ENCODE data around the gene GJD3. TPM values are rescaled to one million over a fixed set of nuclear protein-coding genes. Genes with fewer than 3 reads are reported as not detected.

Gene GJD3
- total RNA-seq, 1 experiment from 2014 or later, result not detected

GRCh38 chr17:40335620-40336019, 28.9 kb downstream of the GJD3 start:
- CTCF ChIA-PET, result no interaction called here
- Histone ChIP-seq H4K20me1 (ENCODE audit: insufficient read depth) (peaks cover 6% of the 10 kb centered on the region; the same call in 1 of the 2 replicates), H2AFZ (no peak overlapping the region), H3K36me3 (ENCODE audit: low read depth) (no peaks in the 10 kb centered on the region), H3K4me2 (peak overlapping the region; percentile 17; the same call in 1 of the 2 replicates), H3F3A (ENCODE audit: insufficient read depth, low read depth) (peaks cover 16% of the 10 kb centered on the region), H3K4me1 (replicated peaks; ENCODE audit: insufficient read depth) (peaks cover 38% of the 10 kb centered on the region), H3K27me3 (ENCODE audit: insufficient read depth, low read depth) (no peaks in the 10 kb centered on the region), H3K27ac (no peak overlapping the region), H3K9me3 (ENCODE audit: insufficient read depth, low read depth) (no peaks in the 10 kb centered on the region), H3K9me2 (ENCODE audit: insufficient read depth) (no peaks in the 10 kb centered on the region), H3K4me3 (no peak overlapping the region), H3K79me2 (ENCODE audit: low read depth) (peaks cover 42% of the 10 kb centered on the region; the same call in 1 of the 2 replicates)
- BruUV-seq (replicated peaks), result no TSS peak
- DNase-seq, result no peak
- TF ChIP-seq EZH2 (IDR thresholded peaks at IDR 0.05; ENCODE audit: low read depth) (no peak), CTCF (conservative IDR thresholded peaks at IDR 0.05) (no peak)
- POLR2A ChIA-PET (ENCODE audit: unreplicated experiment), result interaction anchor here (0.7 kb wide), 1 partner anchor 678 kb away, joined by 5 read pairs; no protein-coding TSS in a partner anchor
- intact Hi-C loops (cut with micrococcal nuclease; ENCODE audit: unreplicated experiment), result no loop called here

DNA sequence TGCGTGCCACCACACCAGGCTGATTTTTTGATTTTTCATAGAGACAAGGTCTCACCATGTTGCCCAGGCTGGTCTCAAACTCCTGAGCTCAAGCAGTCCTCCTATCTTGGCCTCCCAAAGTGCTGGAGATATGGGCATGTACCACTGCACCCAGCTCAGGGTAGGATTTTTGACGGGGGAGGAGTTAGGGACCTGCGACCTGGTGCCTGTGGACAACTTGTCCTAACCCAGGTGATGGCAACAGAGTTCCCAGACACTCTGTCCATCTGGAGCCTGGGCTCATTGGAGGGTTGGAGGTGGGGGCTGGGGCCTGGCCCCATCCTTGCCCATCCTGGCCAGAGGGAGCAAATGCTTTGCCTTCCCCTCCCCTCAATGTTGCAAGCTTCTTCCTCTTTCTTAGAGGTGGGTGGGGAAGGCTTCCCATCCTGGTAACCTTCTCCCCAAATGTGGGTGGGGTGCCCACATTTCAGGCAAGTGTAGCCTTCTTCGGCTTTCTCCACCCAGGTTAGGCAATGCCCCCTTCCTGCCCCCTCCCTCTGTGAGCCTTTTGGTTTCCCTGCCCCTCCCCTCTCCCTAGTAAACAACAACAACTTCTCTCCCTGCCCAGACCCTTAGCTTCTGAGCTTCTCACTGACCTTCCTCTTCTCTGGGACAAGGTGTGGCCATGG, 30.6 kb downstream of the GJD3 start:
- H3K9me3 ChIP-seq (ENCODE audit: insufficient read depth, low read depth), result no peaks in the 10 kb centered on the region
- no peaks in the 10 kb centered on the region for H3K27me3 ChIP-seq (ENCODE audit: insufficient read depth, low read depth)
- peaks cover 42% of the 10 kb centered on the region for H3K79me2 ChIP-seq (ENCODE audit: low read depth)
- no peak for TF ChIP-seq EZH2 (IDR thresholded peaks at IDR 0.05; ENCODE audit: low read depth)
- no peak for TF ChIP-seq CTCF (conservative IDR thresholded peaks at IDR 0.05)
- intact Hi-C loops (cut with micrococcal nuclease; ENCODE audit: unreplicated experiment), result no loop called here
- H3F3A ChIP-seq (ENCODE audit: insufficient read depth, low read depth), result peaks cover 6% of the 10 kb centered on the region; the same call in 1 of the 2 replicates
- no peaks in the 10 kb centered on the region for H3K36me3 ChIP-seq (ENCODE audit: low read depth)
- DNase-seq, result no peak
- POLR2A ChIA-PET (ENCODE audit: unreplicated experiment), result no interaction called here
- H3K27ac ChIP-seq, result no peak overlapping the region
- H3K9me2 ChIP-seq (ENCODE audit: insufficient read depth), result no peaks in the 10 kb centered on the region
- peaks cover 7% of the 10 kb centered on the region; the same call in 1 of the 2 replicates for H4K20me1 ChIP-seq (ENCODE audit: insufficient read depth)
- peaks cover 36% of the 10 kb centered on the region for H3K4me1 ChIP-seq (replicated peaks; ENCODE audit: insufficient read depth)
- no peak overlapping the region for H3K4me3 ChIP-seq
- BruUV-seq (replicated peaks), result no TSS peak
- no peak overlapping the region for H2AFZ ChIP-seq
- CTCF ChIA-PET, result interaction anchor here (0.6 kb wide), 1 partner anchor 1681 kb away, joined by 3 read pairs; no protein-coding TSS in a partner anchor
- H3K4me2 ChIP-seq, result peak overlapping the region; percentile 17

GRCh38 chr17:40331743-40332641, 32.5 kb downstream of the GJD3 start:
- CTCF ChIA-PET, result no interaction called here

More at GRCh38 chr17:40331743-40332641, 32.5 kb downstream of the GJD3 start:
- intact Hi-C loops (cut with micrococcal nuclease; ENCODE audit: unreplicated experiment), result no loop called here
- Histone ChIP-seq H3K27me3 (ENCODE audit: insufficient read depth, low read depth) (no peaks in the 10 kb centered on the region), H3K27ac (no peak overlapping the region), H3K9me3 (ENCODE audit: insufficient read depth, low read depth) (no peaks in the 10 kb centered on the region), H3F3A (ENCODE audit: insufficient read depth, low read depth) (peaks cover 6% of the 10 kb centered on the region; the same call in 1 of the 2 replicates), H3K4me3 (no peak overlapping the region), H3K79me2 (ENCODE audit: low read depth) (peaks cover 41% of the 10 kb centered on the region), H3K4me2 (no peak overlapping the region), H3K4me1 (replicated peaks; ENCODE audit: insufficient read depth) (peaks cover 36% of the 10 kb centered on the region), H4K20me1 (ENCODE audit: insufficient read depth) (peaks cover 13% of the 10 kb centered on the region; the same call in 1 of the 2 replicates), H2AFZ (no peak overlapping the region), H3K9me2 (ENCODE audit: insufficient read depth) (no peaks in the 10 kb centered on the region), H3K36me3 (ENCODE audit: low read depth) (no peaks in the 10 kb centered on the region)
- TF ChIP-seq EZH2 (IDR thresholded peaks at IDR 0.05; ENCODE audit: low read depth) (no peak), CTCF (conservative IDR thresholded peaks at IDR 0.05) (no peak)
- DNase-seq, result peak; percentile 28 to 76
- BruUV-seq (replicated peaks), result no TSS peak
- POLR2A ChIA-PET (ENCODE audit: unreplicated experiment), result interaction anchor here (0.6 to 0.7 kb wide), 2 partner anchors 15 to 226 kb away, joined by 4 read pairs; no protein-coding TSS in a partner anchor

Measured in PC-9 (cell line).